ENCODE measurements around the gene HIRIP3. TPM values are rescaled to one million over a fixed set of nuclear protein-coding genes. Genes with fewer than 3 reads are reported as not detected.

Gene HIRIP3
- total and polyA plus RNA-seq, 2 donors (not counting 3 experiments of a cell fraction or from before 2014, with no cell fraction given): 6.7 to 8.6 TPM

DNA sequence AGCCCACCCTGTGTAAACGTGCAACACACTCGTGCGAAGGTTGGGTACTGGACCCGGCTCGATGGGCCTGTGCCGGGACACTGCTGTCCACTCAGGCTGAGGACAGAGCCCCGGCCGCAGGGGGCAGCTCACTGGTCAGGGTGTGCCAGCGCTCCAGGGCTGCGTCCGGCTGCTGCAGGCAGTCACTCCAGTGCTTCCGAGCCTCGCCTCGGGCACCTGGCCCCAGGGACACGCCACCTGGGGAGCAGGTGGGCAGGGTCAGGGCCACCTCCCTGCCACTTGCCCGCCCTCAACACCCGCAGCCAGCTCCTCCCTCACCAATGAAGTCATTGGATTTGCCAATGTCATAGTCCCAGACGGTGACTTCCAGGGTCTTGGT, 10.7 kb upstream of the HIRIP3 start:
- no peak for TF ChIP-seq MYC (IDR thresholded peaks at IDR 0.05; ENCODE audit: low read depth, low read length)
- no peak for TF ChIP-seq GATA2 (IDR thresholded peaks at IDR 0.05; ENCODE audit: insufficient read depth, insufficient read length, low read depth, low read length)
- TF ChIP-seq JUN (IDR thresholded peaks at IDR 0.05; ENCODE audit: borderline replicate concordance, insufficient read depth, insufficient read length, low read depth): no peak
- no peak for TF ChIP-seq FOS (IDR thresholded peaks at IDR 0.05; ENCODE audit: borderline replicate concordance, insufficient read depth, low read length)
- TF ChIP-seq, protein P1, sequence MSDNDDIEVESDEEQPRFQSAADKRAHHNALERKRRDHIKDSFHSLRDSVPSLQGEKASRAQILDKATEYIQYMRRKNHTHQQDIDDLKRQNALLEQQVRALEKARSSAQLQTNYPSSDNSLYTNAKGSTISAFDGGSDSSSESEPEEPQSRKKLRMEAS (IDR thresholded peaks at IDR 0.05; ENCODE audit: insufficient read depth, insufficient read length): no peak
- no peak for TF ChIP-seq EZH2 (IDR thresholded peaks at IDR 0.05; ENCODE audit: borderline replicate concordance, low read depth, low read length, severe bottlenecking)
- TF ChIP-seq POLR2A (IDR thresholded peaks at IDR 0.05; ENCODE audit: low read depth, low read length): no peak
- TF ChIP-seq, protein P2, sequence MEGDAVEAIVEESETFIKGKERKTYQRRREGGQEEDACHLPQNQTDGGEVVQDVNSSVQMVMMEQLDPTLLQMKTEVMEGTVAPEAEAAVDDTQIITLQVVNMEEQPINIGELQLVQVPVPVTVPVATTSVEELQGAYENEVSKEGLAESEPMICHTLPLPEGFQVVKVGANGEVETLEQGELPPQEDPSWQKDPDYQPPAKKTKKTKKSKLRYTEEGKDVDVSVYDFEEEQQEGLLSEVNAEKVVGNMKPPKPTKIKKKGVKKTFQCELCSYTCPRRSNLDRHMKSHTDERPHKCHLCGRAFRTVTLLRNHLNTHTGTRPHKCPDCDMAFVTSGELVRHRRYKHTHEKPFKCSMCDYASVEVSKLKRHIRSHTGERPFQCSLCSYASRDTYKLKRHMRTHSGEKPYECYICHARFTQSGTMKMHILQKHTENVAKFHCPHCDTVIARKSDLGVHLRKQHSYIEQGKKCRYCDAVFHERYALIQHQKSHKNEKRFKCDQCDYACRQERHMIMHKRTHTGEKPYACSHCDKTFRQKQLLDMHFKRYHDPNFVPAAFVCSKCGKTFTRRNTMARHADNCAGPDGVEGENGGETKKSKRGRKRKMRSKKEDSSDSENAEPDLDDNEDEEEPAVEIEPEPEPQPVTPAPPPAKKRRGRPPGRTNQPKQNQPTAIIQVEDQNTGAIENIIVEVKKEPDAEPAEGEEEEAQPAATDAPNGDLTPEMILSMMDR (IDR thresholded peaks at IDR 0.05; ENCODE audit: extremely low read depth in 1 of 2, insufficient read depth in 1 of 2, low read depth in 1 of 2, low read length in 2 of 2): no peak
- no peak for TF ChIP-seq POLR2AphosphoS5 (IDR thresholded peaks at IDR 0.05; ENCODE audit: insufficient read depth, low read depth, low read length)
- H3K9me3 ChIP-seq (replicated peaks; ENCODE audit: control insufficient read depth, insufficient read depth, low read length): no peaks in the 10 kb centered on the region
- H3K4me3 ChIP-seq (replicated peaks in 1 of 3; ENCODE audit: insufficient read depth in 1 of 3, low read depth in 1 of 3, low read length in 3 of 3): no peak overlapping the region
- H3K9ac ChIP-seq (replicated peaks; ENCODE audit: extremely low read depth, insufficient read depth, low read length): no peak overlapping the region
- intact Hi-C loops (cut with micrococcal nuclease): no loop called here
- peaks cover 10 to 16% of the 10 kb centered on the region in 2 experiments for H3K27me3 ChIP-seq (ENCODE audit: control insufficient read depth in 2 of 2, insufficient read depth in 2 of 2, low read length in 2 of 2)
- H3K4me2 ChIP-seq (ENCODE audit: insufficient read depth, low read length): no peak overlapping the region
- POLR2A ChIA-PET: no interaction called here
- no TSS peak for BruUV-seq (replicated peaks)
- no peak overlapping the region for H2AFZ ChIP-seq (ENCODE audit: low read depth, low read length)
- DNase-seq (ENCODE audit: low read depth, low spot score) (no peak), FAIRE-seq (no peak)
- CTCF ChIA-PET: interaction anchor here (0.5 to 3.8 kb wide), 26 partner anchors 9 to 315 kb away, joined by 3 to 26 read pairs (median 4); partner anchors contain the start of genes ASPHD1, PAGR1, TAOK2 and TMEM219
- H3K4me1 ChIP-seq (ENCODE audit: control insufficient read depth, extremely low read depth, insufficient read depth, low read length): peaks cover under 1% of the 10 kb centered on the region
- H4K20me1 ChIP-seq (replicated peaks; ENCODE audit: control insufficient read depth, extremely low read depth, insufficient read depth, low read length): no peaks in the 10 kb centered on the region
- dilution Hi-C loops (cut with MboI; ENCODE audit: extremely low pct_ligation_motif_present, low sequenced_read_pairs): no loop called here
- H3K79me2 ChIP-seq (ENCODE audit: control insufficient read depth, insufficient read depth, low read length): no peaks in the 10 kb centered on the region
- H3K27ac ChIP-seq (ENCODE audit: insufficient read depth, low read depth, low read length): no peak overlapping the region
- H3K9me1 ChIP-seq (replicated peaks; ENCODE audit: control insufficient read depth, extremely low read depth, insufficient read depth, low read length): no peaks in the 10 kb centered on the region
- H3K36me3 ChIP-seq (ENCODE audit: control insufficient read depth in 2 of 2, extremely low read depth in 1 of 2, insufficient read depth in 2 of 2, low read length in 2 of 2): peaks cover 0 to 5% of the 10 kb centered on the region in 2 experiments
